Measurements from ENCODE around the gene NKPD1. TPM values are rescaled to one million over a fixed set of nuclear protein-coding genes. Genes with fewer than 3 reads are reported as not detected.
A peak's percentile ranks its signal among the peaks of the same experiment; 100 is the strongest.

The NKPD1 gene
- total and polyA plus RNA-seq, 3 donors from 2014 or later, result 1.0 to 4.2 (median 1.3) TPM

- Histone ChIP-seq H3K9me3 (no peaks in the 10 kb centered on the region), H3K36me3 (ENCODE audit: low read depth, missing control alignments) (no peaks in the 10 kb centered on the region), H3K27ac (no peak overlapping the region), H3K4me3 (no peak overlapping the region), H3K4me1 (no peaks in the 10 kb centered on the region), H3K27me3 (no peaks in the 10 kb centered on the region)
- DNase-seq, result peak; percentile 73
- TF ChIP-seq CTCF (IDR thresholded peaks at IDR 0.05) (peak in 1 of 3 experiments; percentile 38), POLR2A (IDR thresholded peaks at IDR 0.05) (no peak)
- 53 to 72% methylated on average over 4 of the region's 4 CpGs for WGBS, 2 donors
- intact Hi-C loops (cut with DNase I; ENCODE audit: low total_unique reads), result no loop called here
Measured at GRCh38 chr19:45200568-45200967, 39.8 kb upstream of the NKPD1 start.

DNA sequence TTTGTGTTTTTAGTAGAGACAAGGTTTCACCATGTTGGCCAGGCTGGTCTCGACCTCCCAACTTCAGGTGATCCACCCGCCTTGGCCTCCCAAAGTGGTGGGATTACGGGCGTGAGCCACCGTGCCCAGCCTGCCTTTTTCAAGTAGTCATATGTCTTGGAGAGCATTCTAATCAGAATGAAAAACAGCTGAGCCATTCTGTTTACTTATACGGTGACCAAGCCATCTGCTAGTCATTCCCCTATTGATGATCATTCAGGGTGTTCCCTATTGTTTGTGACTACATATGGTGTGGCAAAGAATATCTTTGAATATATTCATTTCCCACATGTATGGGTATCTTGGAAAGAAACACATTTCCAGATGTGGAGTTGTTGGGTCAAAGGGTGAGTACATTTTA lies 35.0 kb upstream of the NKPD1 start:
- Histone ChIP-seq H3K4me3 (no peak overlapping the region), H3K27me3 (no peaks in the 10 kb centered on the region), H3K36me3 (ENCODE audit: low read depth, missing control alignments) (no peaks in the 10 kb centered on the region), H3K4me1 (no peaks in the 10 kb centered on the region), H3K27ac (no peak overlapping the region), H3K9me3 (no peaks in the 10 kb centered on the region)
- intact Hi-C loops (cut with DNase I; ENCODE audit: low total_unique reads), result no loop called here
- no peak for DNase-seq
- TF ChIP-seq CTCF (IDR thresholded peaks at IDR 0.05) (no peak), POLR2A (IDR thresholded peaks at IDR 0.05) (no peak)
- 92 to 97% methylated on average over 5 to 6 of the region's 6 CpGs for WGBS, 2 donors

- H3K36me3 ChIP-seq (ENCODE audit: low read depth, missing control alignments), result no peaks in the 10 kb centered on the region
- no peak for DNase-seq
- WGBS, 2 donors, result 90 to 97% methylated on average over 4 of the region's 4 CpGs
- intact Hi-C loops (cut with DNase I; ENCODE audit: low total_unique reads), result no loop called here
- H3K9me3 ChIP-seq, result no peaks in the 10 kb centered on the region
- peaks cover 6% of the 10 kb centered on the region for H3K4me1 ChIP-seq
- H3K4me3 ChIP-seq, result no peak overlapping the region
- TF ChIP-seq CTCF (IDR thresholded peaks at IDR 0.05) (no peak), POLR2A (IDR thresholded peaks at IDR 0.05) (no peak)
- no peaks in the 10 kb centered on the region for H3K27me3 ChIP-seq
- H3K27ac ChIP-seq, result no peak overlapping the region
Measured at GRCh38 chr19:45191375-45191774, 30.6 kb upstream of the NKPD1 start.

GRCh38 chr19:45189971-45190370 lies 29.2 kb upstream of the NKPD1 start:
- no peak for DNase-seq
- 92 to 96% methylated on average over 1 of the region's 1 CpG for WGBS, 2 donors
- Histone ChIP-seq H3K27ac (no peak overlapping the region), H3K4me1 (peaks cover 6% of the 10 kb centered on the region), H3K9me3 (no peaks in the 10 kb centered on the region), H3K4me3 (no peak overlapping the region), H3K36me3 (ENCODE audit: low read depth, missing control alignments) (no peaks in the 10 kb centered on the region), H3K27me3 (no peaks in the 10 kb centered on the region)
- intact Hi-C loops (cut with DNase I; ENCODE audit: low total_unique reads), result no loop called here
- no peak for TF ChIP-seq POLR2A (IDR thresholded peaks at IDR 0.05)
- no peak for TF ChIP-seq CTCF (IDR thresholded peaks at IDR 0.05)

DNA sequence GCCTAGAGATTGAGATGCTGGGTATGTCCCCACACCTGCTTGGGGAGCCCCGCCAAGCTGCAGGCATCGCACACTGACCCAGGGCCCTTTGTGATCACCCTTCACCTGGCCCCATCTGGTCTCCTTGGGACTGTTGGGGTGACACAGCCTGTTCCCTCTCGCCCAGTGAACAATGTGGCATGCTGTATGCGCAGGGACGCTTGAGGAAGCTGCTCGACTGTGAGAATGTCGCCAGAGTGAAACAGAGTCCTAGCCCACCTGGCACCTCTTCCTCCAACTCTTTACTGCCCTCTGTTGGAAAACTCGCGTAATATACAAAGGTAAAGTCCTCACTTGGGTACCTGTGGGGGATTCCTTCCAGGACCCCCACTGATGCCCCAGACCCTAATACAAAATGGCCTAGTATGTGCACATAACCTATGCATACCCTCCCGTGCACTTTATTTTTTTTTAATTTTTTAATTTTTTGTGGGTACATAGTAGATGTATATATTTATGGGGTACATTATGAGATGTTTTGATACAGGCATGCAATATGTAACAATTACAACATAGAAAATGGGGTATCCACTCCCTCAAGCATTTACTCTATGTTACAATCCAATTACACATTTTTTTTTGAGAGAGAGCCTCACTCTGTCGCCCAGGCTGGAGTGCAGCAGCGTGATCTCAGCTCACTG lies 26.8 kb upstream of the NKPD1 start:
- H3K36me3 ChIP-seq (ENCODE audit: low read depth, missing control alignments), result no peaks in the 10 kb centered on the region

More for the DNA sequence above, 26.8 kb upstream of the NKPD1 start:
- Histone ChIP-seq H3K4me3 (no peak overlapping the region), H3K27me3 (no peaks in the 10 kb centered on the region), H3K4me1 (peaks cover 6% of the 10 kb centered on the region), H3K9me3 (no peaks in the 10 kb centered on the region), H3K27ac (no peak overlapping the region)
- 69 to 71% methylated on average over 12 of the region's 12 CpGs for whole genome bisulfite sequencing, 2 donors
- DNase-seq, result no peak
- TF ChIP-seq POLR2A (IDR thresholded peaks at IDR 0.05) (no peak), CTCF (IDR thresholded peaks at IDR 0.05) (peak in 2 of 3 experiments; percentile 13 to 24)
- intact Hi-C loops (cut with DNase I; ENCODE audit: low total_unique reads), result no loop called here
